GM18507 (cell line): ENCODE results near the gene NUB1.

Experiments
- DNase-seq: peaks from one replicate; pipeline ENCODE4 v3.0.0; 2011; ENCODE audit warnings: low read depth; ENCODE audit not compliant: insufficient read length; ENCODE audit errors: extremely low spot score
- FAIRE-seq: peaks from 2 replicates; lab custom pipeline; 2011; peaks lifted over from hg19 to GRCh38; lab: Jason Lieb, UNC

The NUB1 gene

DNA sequence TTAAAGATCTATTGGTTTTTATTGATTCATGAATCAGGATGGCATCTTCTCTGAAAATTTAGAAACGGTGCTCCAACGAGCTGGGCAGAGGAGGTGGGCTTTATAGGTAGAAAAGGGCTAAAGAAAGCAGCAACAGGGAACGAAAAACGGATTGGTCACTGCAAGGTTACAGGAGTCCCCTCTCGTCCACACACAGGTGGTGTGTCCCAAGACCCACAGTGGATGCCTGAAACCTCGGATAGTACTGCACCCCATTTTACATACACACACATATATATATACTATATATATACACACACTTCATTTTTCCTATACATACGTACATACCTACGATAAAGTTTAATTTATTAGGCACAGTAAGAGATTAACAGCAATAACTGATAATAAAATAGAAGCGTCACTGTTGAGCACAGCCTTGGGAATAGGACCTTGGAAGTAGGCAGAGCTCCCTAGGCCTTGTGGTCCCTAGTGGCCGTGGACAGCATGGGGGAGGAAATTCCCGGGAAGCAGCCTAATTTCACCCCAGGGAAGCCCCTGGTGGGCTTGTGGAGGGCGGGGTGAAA is 737 bp upstream of the NUB1 start:
- FAIRE-seq (no peak), DNase-seq (no peak)

DNA sequence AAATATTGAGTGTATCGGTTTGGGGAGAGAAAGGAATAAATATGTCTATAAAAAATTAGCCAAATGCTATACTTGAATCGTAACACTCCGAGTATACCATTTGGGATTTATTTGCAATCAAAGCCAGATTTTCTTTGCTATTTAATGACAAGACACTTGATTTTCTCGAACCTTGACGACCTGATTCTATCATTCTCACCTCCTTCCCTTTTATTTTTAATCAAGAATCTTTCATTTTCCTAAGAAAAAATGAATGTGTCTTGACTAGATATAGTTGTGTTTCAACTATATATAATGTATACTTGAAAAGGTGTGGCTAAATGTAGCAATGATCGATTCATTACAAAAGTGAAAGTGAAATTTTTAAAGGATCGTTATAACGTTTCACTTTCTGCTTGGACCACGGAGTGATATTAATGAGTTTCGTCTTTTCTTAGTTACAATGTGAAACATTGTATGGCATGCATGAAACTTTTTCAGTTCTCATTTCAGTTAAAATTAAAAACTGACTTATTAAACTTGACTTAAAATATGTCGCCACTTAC is 562 bp downstream of the NUB1 start:
- FAIRE-seq (peak; percentile 90), DNase-seq (peak; percentile 30)

DNA sequence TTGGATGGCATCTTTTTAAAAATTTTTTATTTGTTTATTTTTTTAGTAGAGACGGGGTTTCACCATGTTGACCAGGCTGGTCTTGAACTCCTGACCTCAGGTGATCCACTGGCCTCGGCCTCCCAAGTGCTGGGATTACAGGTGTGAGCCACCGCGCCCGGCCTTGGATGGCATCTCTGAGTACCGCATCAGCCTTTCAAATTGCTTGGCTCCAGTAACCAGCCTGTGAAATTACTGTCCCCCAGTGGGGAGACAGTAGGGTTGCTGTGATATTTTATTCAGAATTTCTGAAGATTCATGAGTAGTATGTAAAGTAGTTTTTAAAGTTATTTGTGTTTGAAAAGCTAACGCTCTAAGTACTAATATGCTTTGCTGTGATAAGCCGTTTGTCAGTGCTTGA is 1.2 kb downstream of the NUB1 start:
- DNase-seq (no peak), FAIRE-seq (no peak)

DNA sequence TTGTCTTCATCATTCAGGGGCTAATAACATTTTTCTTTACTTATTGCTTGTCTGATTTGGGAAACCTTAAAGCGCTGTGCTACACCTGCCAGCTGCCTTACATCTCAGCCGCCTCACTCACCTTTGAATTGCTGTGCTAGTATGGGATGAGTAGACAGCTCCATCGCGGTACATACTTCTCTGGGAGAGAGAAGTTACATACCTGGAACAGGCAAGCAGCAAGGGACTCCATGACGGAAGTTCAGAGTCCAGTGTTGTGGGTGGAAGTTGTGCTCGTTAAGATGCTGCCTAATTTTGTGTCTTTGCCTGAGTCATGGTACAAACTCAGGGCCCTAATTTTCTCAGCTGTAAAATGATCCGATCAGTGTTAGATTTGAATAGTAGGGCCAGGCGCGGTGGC is 1.9 kb downstream of the NUB1 start:
- FAIRE-seq: no peak

DNA sequence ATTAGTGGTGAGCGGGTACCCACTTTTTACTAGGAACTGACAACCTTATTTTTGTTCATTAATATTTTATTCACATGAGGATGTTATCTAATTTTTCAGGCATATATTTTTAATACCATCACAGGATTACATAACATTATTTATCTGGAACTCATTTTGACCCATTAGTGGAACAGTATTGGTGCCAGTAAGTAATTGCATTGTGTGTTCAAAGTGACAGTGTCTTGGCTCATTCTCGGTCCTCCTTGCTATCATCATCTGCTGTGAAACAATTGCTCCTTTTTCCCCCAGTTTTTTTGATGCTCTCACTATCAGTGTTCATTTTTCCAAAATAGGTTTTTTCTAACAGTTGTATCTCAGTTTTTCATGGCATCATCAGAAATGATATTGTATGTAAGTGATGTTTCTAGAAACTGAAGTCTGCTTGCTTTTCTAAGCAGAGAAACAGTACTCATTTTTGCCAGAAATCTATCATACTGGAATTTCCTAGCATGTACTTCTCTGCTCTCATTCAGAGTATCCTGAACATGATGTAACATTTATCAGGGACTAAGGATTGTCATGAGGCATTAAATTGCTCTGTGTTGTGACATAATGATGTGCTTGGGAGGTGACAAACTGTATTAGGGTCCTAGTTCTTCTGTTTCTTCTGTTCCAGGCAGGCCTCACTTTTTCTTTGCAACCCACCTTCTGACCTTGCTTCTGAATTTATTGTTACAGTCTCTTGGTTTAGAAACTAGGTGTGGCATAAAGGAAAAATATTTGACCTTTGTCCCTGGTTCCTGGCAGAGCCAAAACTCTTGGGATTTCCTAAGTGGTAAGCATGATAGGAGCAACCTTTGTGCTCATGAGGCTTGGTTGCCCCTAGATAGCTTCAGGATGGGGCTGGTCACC is 4.2 kb downstream of the NUB1 start:
- DNase-seq (no peak), FAIRE-seq (peak; percentile 38)

More for the DNA sequence above, 1.9 kb downstream of the NUB1 start:
- no peak for DNase-seq

DNA sequence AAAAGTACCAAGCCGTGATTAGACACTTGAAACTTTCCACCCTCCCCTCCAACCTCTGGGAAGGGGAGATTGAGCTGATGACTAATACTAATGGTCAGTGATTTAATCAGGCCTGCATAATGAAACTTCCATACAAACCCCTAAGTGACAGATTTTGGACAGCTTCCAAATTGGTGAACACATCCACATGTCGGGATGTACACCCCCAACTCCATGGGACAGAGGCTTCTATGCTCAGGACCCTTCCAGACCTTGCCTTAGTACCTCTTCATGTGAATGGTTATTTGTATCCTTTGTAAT is 4.8 kb downstream of the NUB1 start:
- DNase-seq (no peak), FAIRE-seq (no peak)

DNA sequence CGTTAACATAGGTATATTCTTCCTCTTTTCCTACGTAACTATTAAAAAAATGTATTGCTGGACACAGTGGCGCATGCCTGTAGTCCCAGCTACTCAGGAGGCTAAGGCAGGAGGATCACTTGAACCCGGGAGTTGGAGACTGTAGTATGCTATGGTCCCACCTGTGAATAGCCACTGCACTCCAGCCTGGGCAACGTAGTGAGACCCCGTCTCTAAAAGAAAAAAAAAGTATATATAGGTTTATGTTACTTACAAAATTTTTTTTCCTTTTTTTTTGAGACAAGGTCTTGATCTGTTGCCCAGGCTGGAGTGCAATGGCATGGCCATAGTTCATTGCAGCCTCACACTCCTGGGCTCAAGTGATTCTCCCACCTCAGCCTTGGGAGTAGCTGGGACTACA is 5.6 kb downstream of the NUB1 start:
- DNase-seq (no peak), FAIRE-seq (no peak)

DNA sequence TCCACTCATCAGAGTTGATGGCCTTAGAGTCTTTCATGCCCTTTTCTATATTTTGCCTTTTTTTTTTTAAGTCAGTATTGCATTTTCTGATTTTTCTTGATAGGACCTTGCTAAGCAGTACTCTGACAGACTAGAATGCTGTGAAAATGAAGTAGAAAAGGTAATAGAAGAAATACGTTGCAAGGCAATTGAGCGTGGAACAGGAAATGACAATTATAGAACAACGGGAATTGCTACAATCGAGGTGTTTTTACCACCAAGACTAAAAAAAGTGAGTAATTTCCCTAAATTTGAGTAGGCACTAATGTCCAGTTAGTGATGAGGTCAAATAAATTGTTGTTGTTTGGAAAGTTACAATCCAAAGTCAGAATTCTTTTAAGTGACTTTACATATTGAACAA is 7.4 kb downstream of the NUB1 start:
- DNase-seq (no peak), FAIRE-seq (no peak)

DNA sequence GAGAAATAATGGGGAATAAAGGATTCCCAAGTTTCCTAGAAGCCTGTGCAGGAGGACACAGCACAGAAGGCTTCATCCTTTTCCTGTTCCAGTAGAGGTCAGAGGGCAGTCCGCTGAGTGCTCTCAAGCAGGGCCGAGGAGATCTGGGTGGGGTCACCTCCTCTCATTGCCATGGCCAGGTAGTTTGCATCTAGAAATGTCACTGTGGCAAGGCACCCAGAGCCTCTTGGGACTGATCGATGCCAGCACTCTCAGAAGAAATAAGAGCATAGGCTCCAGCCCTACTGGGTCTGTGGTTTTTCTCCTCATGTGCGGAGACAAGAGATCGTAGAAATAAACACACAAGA is 7.9 kb downstream of the NUB1 start:
- DNase-seq: no peak
- no peak for FAIRE-seq

DNA sequence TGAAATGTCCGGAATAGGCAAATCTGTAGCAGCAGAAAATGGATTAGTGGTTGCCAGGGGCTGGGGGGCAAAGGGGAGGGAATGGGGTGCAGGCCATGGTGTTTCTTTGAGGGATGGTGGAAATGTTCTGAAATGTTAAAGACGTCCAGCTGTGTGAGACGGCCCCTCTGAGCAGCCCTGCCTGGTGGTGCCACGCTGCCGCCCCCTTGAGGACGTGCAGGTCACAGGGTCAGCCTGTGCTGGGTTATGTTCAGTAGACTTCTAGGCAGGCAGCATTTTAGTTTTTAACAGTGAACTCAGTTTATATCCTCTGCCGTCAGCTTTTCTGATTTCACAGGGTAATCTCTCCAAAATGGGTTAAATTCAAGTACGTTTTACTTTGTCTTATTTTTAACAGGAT is 9.4 kb downstream of the NUB1 start:
- DNase-seq: no peak
- FAIRE-seq: no peak

DNA sequence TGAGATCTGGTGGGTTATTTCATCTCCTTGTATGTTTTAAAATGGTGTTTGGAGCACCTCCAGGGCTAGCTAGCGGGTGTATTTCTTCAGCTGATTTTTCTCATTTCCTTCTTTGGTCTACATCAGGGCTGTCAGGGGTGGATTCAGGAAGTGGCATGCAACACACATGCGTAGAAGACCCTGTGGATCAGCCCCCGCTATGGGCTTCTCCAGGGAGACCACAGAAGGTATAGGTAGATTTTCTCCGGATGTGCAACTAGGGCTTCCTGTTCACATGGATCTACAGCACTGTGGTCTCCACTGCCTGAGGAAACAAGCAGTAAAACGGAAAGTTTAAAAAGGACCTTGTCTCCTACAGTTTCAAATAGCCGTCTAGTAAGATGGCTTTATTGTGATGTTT is 10.4 kb downstream of the NUB1 start:
- FAIRE-seq: peak; percentile 60
- DNase-seq: peak; percentile 17

DNA sequence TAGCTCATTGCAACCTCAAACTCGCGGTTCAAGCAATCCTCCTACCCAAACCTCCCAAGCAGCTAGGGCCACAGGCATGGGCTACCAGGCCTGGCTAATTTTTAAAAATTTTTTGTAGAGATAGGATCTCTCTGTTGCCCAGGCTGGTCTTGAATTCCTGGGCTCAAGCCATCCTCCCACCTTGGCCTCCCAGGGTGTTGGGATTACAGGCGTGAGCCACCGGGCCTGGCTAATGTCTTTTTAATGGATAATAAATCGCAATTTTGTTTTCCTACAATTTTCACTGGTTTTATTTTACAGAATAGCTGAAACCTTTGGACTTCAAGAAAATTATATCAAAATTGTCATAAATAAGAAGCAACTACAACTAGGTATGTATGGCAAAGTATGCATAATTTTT is 10.9 kb downstream of the NUB1 start:
- no peak for DNase-seq
- no peak for FAIRE-seq

DNA sequence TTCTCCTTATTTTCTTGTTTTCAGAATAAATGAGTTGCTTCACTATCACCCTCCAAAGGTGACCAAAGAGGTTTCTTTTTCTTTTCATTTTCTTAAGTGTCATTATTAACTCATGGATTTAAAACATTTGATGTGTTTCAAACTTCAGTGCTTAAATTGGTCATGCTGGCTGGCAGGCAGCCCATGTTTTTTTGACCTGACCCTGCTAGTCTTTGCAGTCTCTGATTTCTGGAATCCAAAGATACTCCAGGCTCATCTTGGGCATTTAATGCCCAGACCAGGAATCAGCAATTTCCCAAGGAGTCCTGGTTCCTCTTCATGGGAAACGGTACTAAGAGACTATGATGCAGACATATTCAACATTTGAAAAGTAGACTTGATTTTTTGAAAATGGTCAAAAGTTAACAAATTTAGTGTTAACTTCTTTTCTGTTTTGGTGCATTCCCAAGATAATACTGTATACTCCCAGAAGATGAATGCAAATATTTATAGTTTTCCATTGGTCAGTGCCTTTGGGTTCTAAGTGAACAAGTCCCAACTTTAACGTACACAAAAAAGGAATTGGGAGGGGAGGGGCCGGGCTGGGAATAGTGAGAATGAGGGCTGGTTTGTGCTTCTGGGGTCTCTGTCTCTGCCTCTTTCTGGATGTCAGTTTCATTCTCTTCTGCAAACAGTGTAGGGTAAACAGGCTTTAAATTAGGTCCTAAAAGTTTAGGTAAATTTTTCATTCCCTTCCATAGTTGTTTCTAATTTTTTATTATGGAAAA is 19.8 kb downstream of the NUB1 start:
- DNase-seq (no peak), FAIRE-seq (no peak)

DNA sequence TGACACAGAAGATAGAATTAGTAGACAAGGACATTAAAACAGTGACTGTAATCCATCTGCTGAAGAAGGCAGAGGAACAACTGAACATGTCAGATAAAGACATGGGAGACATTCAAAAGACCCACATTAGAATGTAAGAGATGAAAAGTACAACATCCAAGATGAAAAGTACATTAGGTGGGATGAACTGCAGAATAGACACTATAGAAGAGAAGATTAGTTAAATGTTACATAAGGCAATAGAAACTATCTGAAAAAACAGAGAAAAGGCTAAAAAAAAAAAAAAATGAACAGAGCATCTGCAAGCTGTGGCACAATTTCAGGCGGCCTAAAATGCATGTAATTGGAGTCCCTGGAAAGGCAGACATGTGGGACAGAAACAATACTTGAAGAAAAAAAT is 21.6 kb downstream of the NUB1 start:
- DNase-seq (no peak), FAIRE-seq (no peak)

DNA sequence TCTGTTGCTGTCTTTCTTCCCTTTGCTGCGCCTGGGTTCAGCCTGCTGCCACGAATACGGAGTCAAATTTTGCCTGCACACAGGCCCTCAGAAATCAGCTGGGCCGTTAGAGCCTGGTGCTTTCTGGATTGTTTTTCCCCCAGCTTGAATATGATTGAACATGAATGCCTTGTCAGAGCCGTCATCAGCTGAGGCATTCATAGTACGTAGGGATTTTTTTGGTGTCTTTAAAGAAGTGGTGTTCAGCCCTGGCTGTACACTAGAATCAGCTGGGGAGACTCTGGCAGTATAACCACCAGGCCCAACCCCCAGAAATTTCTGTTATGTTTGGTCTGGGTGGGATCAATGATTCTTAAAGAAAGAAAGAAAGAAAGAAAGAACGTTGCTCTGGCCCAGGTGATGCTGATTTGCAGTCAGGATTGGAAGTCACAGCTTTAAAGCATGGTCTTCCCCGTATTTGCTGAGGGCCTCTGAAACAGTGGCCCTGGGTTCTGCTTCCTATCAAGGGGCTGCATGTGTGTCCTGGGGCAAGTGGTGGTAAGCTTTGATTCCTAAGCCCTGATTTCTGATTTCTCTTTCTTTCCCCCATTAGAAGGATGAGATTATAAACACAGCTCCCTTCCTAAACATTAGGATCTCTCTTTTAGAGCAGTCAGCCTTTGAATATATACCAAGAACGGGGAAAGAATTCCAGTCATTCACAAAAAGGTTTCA is 24.7 kb downstream of the NUB1 start:
- DNase-seq (no peak), FAIRE-seq (no peak)

DNA sequence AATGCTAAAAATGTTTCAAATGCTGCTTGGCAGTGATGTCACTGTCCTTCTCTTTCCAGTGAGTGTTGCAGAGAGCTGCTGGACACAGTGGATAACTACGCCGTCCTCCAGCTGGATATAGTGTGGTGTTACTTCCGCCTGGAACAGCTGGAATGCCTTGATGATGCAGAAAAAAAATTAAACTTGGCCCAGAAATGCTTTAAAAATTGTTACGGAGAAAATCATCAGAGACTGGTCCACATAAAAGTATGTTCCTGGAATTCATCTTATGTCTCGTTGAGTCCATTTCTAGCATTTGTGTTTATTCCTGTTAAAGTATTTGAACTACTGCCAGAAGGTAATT is 25.2 kb downstream of the NUB1 start:
- FAIRE-seq: no peak
- DNase-seq: no peak

DNA sequence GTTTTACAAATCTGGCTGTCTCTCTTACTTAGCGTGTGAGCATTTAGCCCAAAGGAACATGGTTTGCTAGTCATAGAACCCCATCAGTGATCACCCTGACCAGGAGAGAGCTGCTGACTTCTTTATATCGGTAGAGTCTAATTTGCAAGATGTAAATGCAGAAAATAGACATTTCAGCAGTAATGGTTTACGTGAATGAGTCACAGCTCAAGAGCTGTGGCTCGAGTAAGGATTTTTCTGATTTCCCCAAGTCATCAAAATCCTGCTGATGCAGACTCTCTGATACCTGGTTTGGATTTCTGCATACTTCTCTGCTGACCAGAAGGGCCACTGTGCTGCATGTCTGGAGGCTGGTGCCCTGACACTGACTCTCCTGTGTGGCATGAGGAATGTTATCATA is 25.7 kb downstream of the NUB1 start:
- no peak for DNase-seq

DNA sequence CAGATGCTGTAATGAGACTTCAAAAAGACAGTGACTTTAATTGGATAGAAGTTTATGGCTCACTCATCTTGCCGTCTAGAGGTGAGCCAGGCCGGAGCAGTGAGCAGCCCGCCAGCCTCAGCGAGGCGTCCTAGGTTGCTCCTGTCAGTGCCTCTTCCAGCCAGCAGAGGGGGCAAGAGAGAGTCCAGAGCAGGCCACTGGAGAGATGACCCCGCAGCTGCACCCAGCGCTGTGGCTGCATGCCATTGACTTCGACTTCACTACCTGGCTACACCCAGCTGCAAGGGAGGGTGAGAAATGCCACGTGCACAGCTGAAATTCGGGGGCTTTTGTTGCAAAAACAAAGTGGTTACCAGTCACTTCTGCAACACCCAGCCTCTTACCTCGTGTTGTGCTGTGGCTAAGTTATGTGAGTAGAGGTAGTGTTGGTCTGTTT is 26.5 kb downstream of the NUB1 start:
- FAIRE-seq (peak; percentile 69), DNase-seq (peak; percentile 61)

More for the DNA sequence above, 25.7 kb downstream of the NUB1 start:
- no peak for FAIRE-seq

DNA sequence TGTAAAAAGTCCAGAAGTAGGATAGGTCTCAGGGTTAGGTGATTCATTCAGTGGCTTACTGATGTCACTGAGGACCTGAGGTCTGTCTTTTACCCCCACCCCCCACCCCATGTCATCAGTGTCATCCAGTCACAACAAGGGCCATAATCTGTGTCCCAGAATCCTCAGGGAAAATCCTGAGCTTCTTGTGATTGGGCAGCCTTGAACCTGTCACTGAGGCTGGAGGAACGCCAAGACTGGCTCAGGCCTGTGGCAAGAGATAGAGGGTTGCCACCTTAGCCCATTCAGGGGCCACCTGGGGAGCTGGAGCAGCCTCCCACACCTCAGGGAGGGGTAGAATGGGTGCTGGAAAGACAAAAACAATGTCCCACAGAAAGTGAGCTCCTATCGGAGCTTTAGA is 29.7 kb downstream of the NUB1 start:
- DNase-seq (no peak), FAIRE-seq (no peak)

DNA sequence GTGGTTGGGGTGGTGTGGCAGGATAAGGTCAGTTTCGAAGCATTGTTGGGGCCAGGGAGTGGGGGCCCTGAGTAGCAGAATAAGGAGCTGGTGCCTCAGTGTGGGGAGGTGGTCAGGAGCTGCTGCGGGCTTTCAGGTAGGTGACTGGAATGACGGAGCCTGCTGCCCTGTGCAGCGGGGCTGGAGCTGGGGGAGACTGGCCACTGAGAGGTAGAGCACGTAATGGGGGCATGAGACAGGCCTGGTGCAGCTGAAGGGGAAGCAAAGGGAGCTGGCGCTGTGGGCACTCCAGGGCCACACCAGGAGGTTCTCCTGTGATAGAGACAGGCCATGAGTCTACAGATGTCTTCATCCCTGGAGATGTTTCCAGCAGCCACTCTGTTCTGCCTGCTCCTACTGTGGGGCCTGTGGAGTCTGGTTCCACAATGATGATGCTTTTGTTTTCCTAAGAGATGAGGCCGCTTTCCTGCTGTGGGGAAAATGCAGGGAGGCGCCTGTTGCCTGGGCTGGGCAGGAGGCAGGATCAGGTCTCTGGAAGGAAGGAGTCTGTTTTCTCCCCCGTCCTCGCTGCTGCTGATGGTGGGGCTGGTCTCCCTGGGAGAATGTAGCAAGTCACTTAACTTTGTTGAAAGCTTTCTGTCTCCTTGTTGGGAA is 31.1 kb downstream of the NUB1 start:
- DNase-seq (no peak), FAIRE-seq (no peak)
